ENCODE measurements around the gene CEP63.
"Not testable (repeated sequence)": the region's sequence is repeated elsewhere in the genome, so short reads cannot be mapped to it uniquely, and the experiment has no call there.

Gene CEP63

GRCh38 chr3:134522541-134522940 is 36.7 kb downstream of the CEP63 start:
- no peak for DNase-seq

- no peak for DNase-seq
These were observed 39.4 kb downstream of the CEP63 start for GRCh38 chr3:134525293-134525692.

- no peak for DNase-seq
These were observed 40.5 kb downstream of the CEP63 start for GRCh38 chr3:134526319-134526718.

- no peak for DNase-seq
These were observed 41.2 kb downstream of the CEP63 start for GRCh38 chr3:134527037-134527436.

- DNase-seq: no peak
These were observed 41.8 kb downstream of the CEP63 start for GRCh38 chr3:134527538-134528186.

- no peak for DNase-seq
These were observed 47.6 kb downstream of the CEP63 start for GRCh38 chr3:134533493-134533892.

GRCh38 chr3:134535186-134535970 is 49.5 kb downstream of the CEP63 start:
- DNase-seq: no peak

- DNase-seq: no peak
These were observed 50.9 kb downstream of the CEP63 start for GRCh38 chr3:134536781-134537180.

- DNase-seq: no peak
These were observed 56.6 kb downstream of the CEP63 start for GRCh38 chr3:134542287-134542958.

- no peak for DNase-seq
These were observed 57.3 kb downstream of the CEP63 start for GRCh38 chr3:134543113-134543512.

- no peak for DNase-seq
These were observed 58.5 kb downstream of the CEP63 start for GRCh38 chr3:134544316-134544715.

GRCh38 chr3:134544783-134545182 is 58.9 kb downstream of the CEP63 start:
- DNase-seq: not testable (repeated sequence)

- no peak for DNase-seq
These were observed 60.0 kb downstream of the CEP63 start for GRCh38 chr3:134545818-134546217.

- DNase-seq: no peak
These were observed 66.9 kb downstream of the CEP63 start for GRCh38 chr3:134552784-134553183.

- DNase-seq: no peak
These were observed 73.7 kb downstream of the CEP63 start for GRCh38 chr3:134559591-134559990.

- no peak for DNase-seq
These were observed 76.2 kb downstream of the CEP63 start for GRCh38 chr3:134562055-134562454.

GRCh38 chr3:134563601-134564000 is 77.7 kb downstream of the CEP63 start:
- no peak for DNase-seq

- DNase-seq: no peak
These were observed 79.1 kb downstream of the CEP63 start for GRCh38 chr3:134564991-134565390.

GRCh38 chr3:134567605-134568004 is 81.7 kb downstream of the CEP63 start:
- no peak for DNase-seq

GRCh38 chr3:134568790-134569189 is 82.9 kb downstream of the CEP63 start:
- DNase-seq: no peak

GRCh38 chr3:134569899-134570298 is 84.0 kb downstream of the CEP63 start:
- not testable (repeated sequence) for DNase-seq

GRCh38 chr3:134576426-134576825 is 90.6 kb downstream of the CEP63 start:
- DNase-seq: no peak

GRCh38 chr3:134576831-134577230 is 91.0 kb downstream of the CEP63 start:
- DNase-seq: no peak

GRCh38 chr3:134579141-134579665 is 93.3 kb downstream of the CEP63 start:
- DNase-seq: no peak

Measured in activated CD4-positive, alpha-beta T cell treated with anti-CD3 and anti-CD28 coated beads, Interleukin-2, amount 50 U/mL, for 1 hour (primary cell).